Mesendoderm (in vitro differentiated cells): ENCODE measurements around the gene RHOH.

Source experiments
- DNase-seq: peaks from one replicate; pipeline ENCODE4 v3.0.0; 2013
- H2AK5ac ChIP-seq: 2 replicates; pipeline ENCODE4 v1.6.1; 2013; ENCODE audit warnings: low read length, inconsistent platforms
- H2BK120ac ChIP-seq: 2 replicates; pipeline ENCODE4 v1.6.1; 2013; ENCODE audit warnings: low read depth, mild to moderate bottlenecking, low read length, moderate library complexity, mixed read lengths
- H2BK15ac ChIP-seq: replicated peaks from 2 replicates; pipeline ENCODE4 v1.6.1; 2013; ENCODE audit warnings: low read depth, mild to moderate bottlenecking, moderate library complexity
- H2BK5ac ChIP-seq: 2 replicates; pipeline ENCODE4 v1.6.1; 2013; ENCODE audit warnings: low read length, inconsistent platforms
- H3K18ac ChIP-seq: 2 replicates; pipeline ENCODE4 v1.6.1; 2013; ENCODE audit warnings: mild to moderate bottlenecking, low read length, mixed read lengths
- H3K23ac ChIP-seq: one replicate; pipeline ENCODE4 v1.6.1; 2013; ENCODE audit warnings: low read length
- H3K27ac ChIP-seq: 2 replicates; pipeline ENCODE4 v1.5.1; 2013; ENCODE audit warnings: low read depth, mild to moderate bottlenecking, inconsistent platforms, low read length, moderate library complexity
- H3K27me3 ChIP-seq: 2 replicates; pipeline ENCODE4 v1.6.1; 2013; ENCODE audit warnings: low read length, control low read depth, mild to moderate bottlenecking, inconsistent platforms; ENCODE audit not compliant: insufficient read depth, poor library complexity
- H3K36me3 ChIP-seq: 2 replicates; pipeline ENCODE4 v1.6.1; 2013; ENCODE audit warnings: low read length, inconsistent platforms; ENCODE audit not compliant: control insufficient read depth, insufficient read depth
- H3K4ac ChIP-seq: one replicate; pipeline ENCODE4 v1.6.1; 2013; ENCODE audit warnings: low read depth, mild to moderate bottlenecking, low read length, moderate library complexity
- H3K4me1 ChIP-seq: 2 replicates; pipeline ENCODE4 v1.6.1; 2013; ENCODE audit warnings: low read depth, low read length, inconsistent platforms; ENCODE audit not compliant: control insufficient read depth
- H3K4me2 ChIP-seq: 2 replicates; pipeline ENCODE4 v1.6.1; 2013; ENCODE audit warnings: low read length
- H3K4me3 ChIP-seq: 2 replicates; pipeline ENCODE4 v1.5.1; 2013; ENCODE audit warnings: mild to moderate bottlenecking, low read length
- H3K56ac ChIP-seq: one replicate; pipeline ENCODE4 v1.6.1; 2013; ENCODE audit warnings: low read length
- H3K79me1 ChIP-seq: 2 replicates; pipeline ENCODE4 v1.6.1; 2013; ENCODE audit warnings: low read length, inconsistent platforms
- H3K79me2 ChIP-seq: 2 replicates; pipeline ENCODE4 v1.6.1; 2013; ENCODE audit warnings: mild to moderate bottlenecking, low read length; ENCODE audit not compliant: control insufficient read depth, insufficient read depth
- H3K9ac ChIP-seq: 2 replicates; pipeline ENCODE4 v1.6.1; 2013; ENCODE audit warnings: low read length, inconsistent platforms
- H4K5ac ChIP-seq: one replicate; pipeline ENCODE4 v1.6.1; 2013; ENCODE audit warnings: low read length
- H4K8ac ChIP-seq: one replicate; pipeline ENCODE4 v1.6.1; 2013; ENCODE audit warnings: low read depth, mild to moderate bottlenecking, control low read depth, low read length, moderate library complexity
- WGBS: extraction: QIAGEN DNeasy Blood & Tissue Kit; methylation state at CpG from one replicate; pipeline ENCODE4 v1.1.7; 2013; ENCODE audit warnings: low lambda C conversion rate, missing lambda C conversion rate; ENCODE audit not compliant: insufficient coverage; ENCODE audit errors: extremely low coverage; 5-methylcytosine and 5-hydroxymethylcytosine counted together

The RHOH gene

DNA sequence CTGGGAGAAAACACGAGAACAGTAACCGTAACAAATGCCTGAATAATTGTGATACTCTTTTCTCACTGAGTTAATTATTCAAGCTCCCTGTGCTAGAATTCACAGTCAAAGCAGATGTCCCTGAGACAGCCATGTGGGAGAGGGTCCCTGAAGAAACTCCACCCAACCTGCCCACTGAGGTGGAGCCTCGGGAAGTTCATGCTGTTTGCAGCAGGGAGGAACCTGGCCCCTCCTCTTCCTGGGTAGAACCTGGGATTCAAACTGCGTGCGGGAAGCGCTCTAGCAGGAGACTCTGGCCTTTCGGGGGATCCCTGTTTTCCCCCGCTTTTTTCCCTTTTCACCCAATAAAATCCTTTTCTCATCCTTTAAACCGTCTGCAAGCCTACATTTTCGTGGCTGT is 20.2 kb upstream of the RHOH start:
- no peaks in the 10 kb centered on the region for H3K79me2 ChIP-seq
- H3K27ac ChIP-seq: no peak overlapping the region
- no peak overlapping the region for H2BK15ac ChIP-seq
- no peak overlapping the region for H3K4me2 ChIP-seq
- peak; percentile 60 for DNase-seq
- no peak overlapping the region for H2AK5ac ChIP-seq
- no peaks in the 10 kb centered on the region for H3K4me1 ChIP-seq
- no peaks in the 10 kb centered on the region for H3K79me1 ChIP-seq
- H3K23ac ChIP-seq: no peak overlapping the region
- no peak overlapping the region for H3K56ac ChIP-seq
- no peaks in the 10 kb centered on the region for H3K27me3 ChIP-seq
- no CpG with 5 or more reads among the region's 10 CpGs for WGBS
- no peak overlapping the region for H3K4ac ChIP-seq
- H2BK120ac ChIP-seq: no peak overlapping the region
- no peak overlapping the region for H4K8ac ChIP-seq
- no peak overlapping the region for H4K5ac ChIP-seq
- no peaks in the 10 kb centered on the region for H3K36me3 ChIP-seq
- H3K9ac ChIP-seq: no peak overlapping the region
- no peak overlapping the region for H2BK5ac ChIP-seq
- no peak overlapping the region for H3K18ac ChIP-seq
- H3K4me3 ChIP-seq: no peak overlapping the region

GRCh38 chr4:40177591-40177990 is 19.2 kb upstream of the RHOH start:
- no peaks in the 10 kb centered on the region for H3K36me3 ChIP-seq
- no peak overlapping the region for H2AK5ac ChIP-seq
- no peak overlapping the region for H3K4ac ChIP-seq
- H2BK120ac ChIP-seq: no peak overlapping the region
- no peaks in the 10 kb centered on the region for H3K27me3 ChIP-seq
- H3K18ac ChIP-seq: no peak overlapping the region
- no peak overlapping the region for H4K5ac ChIP-seq
- no peak for DNase-seq
- H3K27ac ChIP-seq: no peak overlapping the region
- H3K4me3 ChIP-seq: no peak overlapping the region
- H3K4me1 ChIP-seq: no peaks in the 10 kb centered on the region
- no CpG with 5 or more reads among the region's 2 CpGs for WGBS
- no peaks in the 10 kb centered on the region for H3K79me1 ChIP-seq
- no peak overlapping the region for H2BK5ac ChIP-seq
- no peaks in the 10 kb centered on the region for H3K79me2 ChIP-seq
- no peak overlapping the region for H3K56ac ChIP-seq
- H2BK15ac ChIP-seq: no peak overlapping the region
- no peak overlapping the region for H3K9ac ChIP-seq
- no peak overlapping the region for H4K8ac ChIP-seq
- no peak overlapping the region for H3K23ac ChIP-seq
- no peak overlapping the region for H3K4me2 ChIP-seq

- no peak overlapping the region for H3K9ac ChIP-seq
- no peak overlapping the region for H4K5ac ChIP-seq
- H3K27ac ChIP-seq: no peak overlapping the region
- H2AK5ac ChIP-seq: no peak overlapping the region
- no peaks in the 10 kb centered on the region for H3K79me2 ChIP-seq
- no peak overlapping the region for H2BK15ac ChIP-seq
- no peak overlapping the region for H3K23ac ChIP-seq
- H3K79me1 ChIP-seq: no peaks in the 10 kb centered on the region
- H3K4me3 ChIP-seq: no peak overlapping the region
- H3K4me2 ChIP-seq: no peak overlapping the region
- no peak for DNase-seq
- H2BK5ac ChIP-seq: no peak overlapping the region
- no peaks in the 10 kb centered on the region for H3K27me3 ChIP-seq
- H3K36me3 ChIP-seq: no peaks in the 10 kb centered on the region
- no peaks in the 10 kb centered on the region for H3K4me1 ChIP-seq
- H3K4ac ChIP-seq: no peak overlapping the region
- no peak overlapping the region for H3K56ac ChIP-seq
- no CpG with 5 or more reads among the region's 5 CpGs for WGBS
- H2BK120ac ChIP-seq: no peak overlapping the region
- no peak overlapping the region for H3K18ac ChIP-seq
- H4K8ac ChIP-seq: no peak overlapping the region
Observed at GRCh38 chr4:40178672-40179071, 18.2 kb upstream of the RHOH start.

GRCh38 chr4:40179360-40179759 is 17.5 kb upstream of the RHOH start:
- H2BK120ac ChIP-seq: no peak overlapping the region
- no peak overlapping the region for H3K27ac ChIP-seq
- H2AK5ac ChIP-seq: no peak overlapping the region

GRCh38 chr4:40180356-40180755 is 16.5 kb upstream of the RHOH start:
- WGBS: no CpG with 5 or more reads among the region's 1 CpG
- no peaks in the 10 kb centered on the region for H3K79me2 ChIP-seq
- no peak overlapping the region for H3K18ac ChIP-seq
- no peak overlapping the region for H3K4ac ChIP-seq
- H2BK120ac ChIP-seq: no peak overlapping the region
- H4K5ac ChIP-seq: no peak overlapping the region
- H3K56ac ChIP-seq: no peak overlapping the region
- no peaks in the 10 kb centered on the region for H3K79me1 ChIP-seq
- H3K27me3 ChIP-seq: no peaks in the 10 kb centered on the region
- no peak overlapping the region for H2AK5ac ChIP-seq
- no peak overlapping the region for H3K9ac ChIP-seq
- DNase-seq: no peak
- no peaks in the 10 kb centered on the region for H3K36me3 ChIP-seq
- H3K4me2 ChIP-seq: no peak overlapping the region
- no peaks in the 10 kb centered on the region for H3K4me1 ChIP-seq
- no peak overlapping the region for H2BK15ac ChIP-seq
- no peak overlapping the region for H3K27ac ChIP-seq
- H4K8ac ChIP-seq: no peak overlapping the region
- H3K23ac ChIP-seq: no peak overlapping the region
- no peak overlapping the region for H2BK5ac ChIP-seq
- no peak overlapping the region for H3K4me3 ChIP-seq

More at GRCh38 chr4:40179360-40179759, 17.5 kb upstream of the RHOH start:
- Histone ChIP-seq H2BK15ac (no peak overlapping the region), H3K4me1 (no peaks in the 10 kb centered on the region), H3K4me3 (no peak overlapping the region), H3K36me3 (no peaks in the 10 kb centered on the region), H3K79me2 (no peaks in the 10 kb centered on the region), H4K8ac (no peak overlapping the region), H3K4me2 (no peak overlapping the region), H3K79me1 (no peaks in the 10 kb centered on the region), H3K4ac (no peak overlapping the region), H3K56ac (no peak overlapping the region), H3K9ac (no peak overlapping the region), H4K5ac (no peak overlapping the region), H3K18ac (no peak overlapping the region), H3K27me3 (no peaks in the 10 kb centered on the region), H2BK5ac (no peak overlapping the region), H3K23ac (no peak overlapping the region)
- no peak for DNase-seq
- no CpG with 5 or more reads among the region's 1 CpG for WGBS

GRCh38 chr4:40182001-40182400 is 14.8 kb upstream of the RHOH start:
- no peak overlapping the region for H3K27ac ChIP-seq
- no peaks in the 10 kb centered on the region for H3K79me2 ChIP-seq
- no peak overlapping the region for H3K18ac ChIP-seq
- H3K9ac ChIP-seq: no peak overlapping the region
- no peaks in the 10 kb centered on the region for H3K79me1 ChIP-seq
- H3K4me2 ChIP-seq: no peak overlapping the region
- no peak overlapping the region for H2AK5ac ChIP-seq
- no peak overlapping the region for H2BK120ac ChIP-seq
- DNase-seq: no peak
- no peak overlapping the region for H3K56ac ChIP-seq
- H3K4ac ChIP-seq: no peak overlapping the region
- H3K23ac ChIP-seq: no peak overlapping the region
- H3K4me1 ChIP-seq: no peaks in the 10 kb centered on the region
- WGBS: no CpG with 5 or more reads among the region's 4 CpGs
- H4K5ac ChIP-seq: no peak overlapping the region
- H3K36me3 ChIP-seq: no peaks in the 10 kb centered on the region
- H3K4me3 ChIP-seq: no peak overlapping the region
- no peak overlapping the region for H2BK15ac ChIP-seq
- no peak overlapping the region for H4K8ac ChIP-seq
- H3K27me3 ChIP-seq: no peaks in the 10 kb centered on the region
- no peak overlapping the region for H2BK5ac ChIP-seq
